Stomach (tissue), 4 donors: ENCODE measurements around the gene NUCKS1.

Source experiments
- CTCF ChIP-seq, 7 experiments: fragments of 450-650 bp in 4 of 7; fragments of 200-600 bp in 3 of 7; sonication (generic) in 3 of 7; IDR thresholded peaks; one replicate each; pipeline ENCODE4 v1.5.1; 2016 to 2019; ENCODE audit warnings: antibody characterized with exemption in 7 of 7, control low read depth in 2 of 7, mild to moderate bottlenecking in 1 of 7
- POLR2A ChIP-seq, 4 donors: fragments of 450-650 bp; IDR thresholded peaks; one replicate each; pipeline ENCODE4 v1.6.1; 2016; ENCODE audit warnings: antibody characterized with exemption in 4 of 4, control low read depth in 2 of 4, mild to moderate bottlenecking in 1 of 4, moderate library complexity in 1 of 4
- POLR2AphosphoS5 ChIP-seq, 3 donors: sonication (generic); formaldehyde crosslinking; IDR thresholded peaks; one replicate each; pipeline ENCODE4 v1.6.1; 2016; ENCODE audit warnings: antibody characterized with exemption in 3 of 3

DNA sequence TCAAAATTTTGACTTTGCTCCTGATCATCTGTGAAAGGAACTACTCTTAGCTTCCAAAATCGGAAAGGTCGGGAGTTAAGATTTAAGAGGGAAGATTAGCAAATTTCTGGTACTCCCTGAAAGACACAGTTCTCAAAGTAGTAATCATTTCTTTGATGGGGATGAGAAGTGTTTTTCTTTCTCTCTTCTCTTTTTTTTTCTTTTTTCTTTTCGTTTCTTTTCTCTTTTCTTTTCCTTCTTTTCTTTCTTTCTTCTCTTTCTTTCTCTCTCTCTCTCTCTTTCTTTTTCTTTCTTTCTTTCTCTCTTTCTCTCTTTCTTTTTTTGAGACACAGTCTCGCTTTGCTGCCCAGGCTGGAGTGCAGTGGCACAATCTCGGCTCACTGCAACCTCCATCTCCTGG, 30.4 kb upstream of the NUCKS1 start:
- no peak for TF ChIP-seq POLR2A (IDR thresholded peaks at IDR 0.05)
- no peak for TF ChIP-seq CTCF (IDR thresholded peaks at IDR 0.05)
- TF ChIP-seq POLR2AphosphoS5 (IDR thresholded peaks at IDR 0.05): no peak
